ENCODE measurements around the gene TEX53.

DNA sequence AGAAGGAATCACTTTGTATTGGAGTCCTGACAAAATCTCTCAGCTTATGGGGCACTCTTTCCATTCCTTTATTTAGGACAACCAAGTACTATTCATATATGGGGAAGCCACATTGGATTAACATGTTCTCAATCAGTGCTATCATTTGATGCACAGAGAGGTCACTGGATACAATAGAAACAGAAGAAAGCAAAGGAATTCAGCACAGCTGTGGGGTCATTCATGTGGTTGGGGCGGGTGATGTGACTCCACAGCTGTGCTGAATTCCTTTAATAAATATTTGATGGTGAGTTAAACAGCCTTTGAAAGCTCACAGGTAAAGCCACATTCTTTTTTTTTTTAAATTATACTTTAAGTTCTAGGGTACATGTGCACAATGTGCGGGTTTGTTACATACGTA is 25.2 kb upstream of the TEX53 start:
- TF ChIP-seq CTCF (IDR thresholded peaks at IDR 0.05) (no peak), POLR2A (IDR thresholded peaks at IDR 0.05) (no peak)

All from lower leg skin (tissue), 3 donors.